B cell (primary cell): ENCODE results near the gene STRADA. TPM values are rescaled to one million over a fixed set of nuclear protein-coding genes. Genes with fewer than 3 reads are reported as not detected.

Experiments
- ATAC-seq: fragments of 200-7000 bp; cut with Tn5 transposase; one replicate; pipeline ENCODE4 v1.10.0; 2021; ENCODE audit warnings: low read depth, mild to moderate bottlenecking, moderate number of reproducible peaks, moderate library complexity
- CTCF ChIA-PET: fragments of 350-600 bp; sonication (Branson Sonifier 250); formaldehyde crosslinking; loops from one replicate; lab custom pipeline; 2021; ENCODE audit warnings: antibody characterized with exemption, inconsistent platforms; lab: Charles Lee
- POLR2A ChIA-PET: fragments of 350-600 bp; sonication (Branson Sonifier 250); formaldehyde crosslinking; loops from one replicate; lab custom pipeline; 2021; ENCODE audit warnings: antibody characterized with exemption; lab: Charles Lee
- DNase-seq: peaks from one replicate; pipeline ENCODE4 v3.0.0; 2013
- H2AFZ ChIP-seq: 2 replicates; pipeline ENCODE4 v1.6.1; 2012; ENCODE audit warnings: mild to moderate bottlenecking, low read depth, low read length; ENCODE audit not compliant: insufficient read depth, poor library complexity, severe bottlenecking
- H3K27ac ChIP-seq, 2 donors: 1 replicate in 1 of 2; 2 replicates in 1 of 2; pipeline ENCODE4 v1.5.1; 2012 to 2013; ENCODE audit warnings: low read length in 2 of 2, mild to moderate bottlenecking in 2 of 2, moderate library complexity in 1 of 2
- H3K27me3 ChIP-seq, 4 experiments: fragments of 200-600 bp in 1 of 4; sonication (generic) in 1 of 4; replicated peaks in 1 of 4; 1 replicate in 2 of 4; 2 replicates in 2 of 4; pipeline versions ENCODE4 v1.6.1 to v1.7.0; 2013 to 2016; ENCODE audit warnings: low read length in 3 of 4, mild to moderate bottlenecking in 2 of 4, mixed read lengths in 1 of 4, moderate library complexity in 1 of 4; ENCODE audit not compliant: insufficient read depth in 4 of 4, control insufficient read depth in 3 of 4; ENCODE audit errors: control extremely low read depth in 1 of 4
- H3K36me3 ChIP-seq, 2 experiments: replicated peaks in 1 of 2; 1 replicate in 1 of 2; 2 replicates in 1 of 2; pipeline versions ENCODE4 v1.6.1 to v1.7.1; 2013; ENCODE audit warnings: low read length in 1 of 2; ENCODE audit not compliant: insufficient read depth in 2 of 2, control insufficient read depth in 1 of 2; ENCODE audit errors: control extremely low read depth in 1 of 2, extremely low read depth in 1 of 2
- H3K4me1 ChIP-seq, 2 donors: fragments of 200-600 bp in 1 of 2; sonication (generic) in 1 of 2; 1 replicate in 1 of 2; 2 replicates in 1 of 2; pipeline versions ENCODE4 v1.5.1 to v1.6.1; 2013 to 2017; ENCODE audit warnings: low read length in 2 of 2; ENCODE audit not compliant: control insufficient read depth in 2 of 2, insufficient read depth in 2 of 2
- H3K4me2 ChIP-seq: replicated peaks from 2 replicates; pipeline ENCODE3; 2012; ENCODE audit warnings: mild to moderate bottlenecking, low read depth, low read length; ENCODE audit not compliant: poor library complexity, severe bottlenecking
- H3K4me3 ChIP-seq, 5 experiments: fragments of 200-600 bp in 1 of 5; sonication (generic) in 1 of 5; 1 replicate in 3 of 5; 2 replicates in 2 of 5; pipeline versions ENCODE4 v1.5.1 to v1.7.0; 2011 to 2016; ENCODE audit warnings: low read length in 4 of 5, mild to moderate bottlenecking in 4 of 5, low read depth in 2 of 5, control low read depth in 1 of 5, moderate library complexity in 1 of 5; ENCODE audit not compliant: insufficient read depth in 1 of 5; ENCODE audit errors: control extremely low read depth in 1 of 5, extremely low read depth in 1 of 5
- H3K79me2 ChIP-seq: fragments of 200-600 bp; sonication (generic); one replicate; pipeline ENCODE4 v1.6.0; 2016; ENCODE audit warnings: low read length; ENCODE audit not compliant: control insufficient read depth, insufficient read depth
- H3K9ac ChIP-seq: fragments of 200-600 bp; sonication (generic); 2 replicates; pipeline ENCODE4 v1.6.1; 2017; ENCODE audit warnings: mild to moderate bottlenecking, low read length, moderate library complexity
- H3K9me3 ChIP-seq, 3 donors: one replicate each; pipeline versions ENCODE4 v1.6.1 to v1.7.1; 2013; ENCODE audit warnings: low read length in 2 of 3; ENCODE audit not compliant: control insufficient read depth in 2 of 3, insufficient read depth in 1 of 3; ENCODE audit errors: control extremely low read depth in 1 of 3
- H4K20me1 ChIP-seq: 2 replicates; pipeline ENCODE4 v1.6.0; 2012; ENCODE audit warnings: mild to moderate bottlenecking, low read length; ENCODE audit not compliant: insufficient read depth, control insufficient read depth, poor library complexity, severe bottlenecking
- H3K27ac Mint-ChIP-seq: one replicate; pipeline ENCODE4 v1.8.0; 2021; ENCODE audit warnings: mixed read lengths
- H3K27me3 Mint-ChIP-seq: one replicate; pipeline ENCODE4 v1.8.0; 2021; ENCODE audit warnings: mixed read lengths
- H3K4me1 Mint-ChIP-seq: one replicate; pipeline ENCODE4 v1.8.0; 2021; ENCODE audit warnings: mixed read lengths
- H3K4me3 Mint-ChIP-seq: one replicate; pipeline ENCODE4 v1.8.0; 2021; ENCODE audit warnings: mixed read lengths
- H3K9me3 Mint-ChIP-seq: one replicate; pipeline ENCODE4 v1.8.0; 2022; ENCODE audit warnings: mixed read lengths; ENCODE audit not compliant: insufficient read depth
- EZH2 ChIP-seq: IDR thresholded peaks from 2 replicates; pipeline ENCODE4 v1.6.1; 2012; ENCODE audit warnings: borderline replicate concordance, low read depth, mild to moderate bottlenecking, moderate library complexity, low read length; ENCODE audit not compliant: insufficient read depth, poor library complexity, severe bottlenecking
- WGBS: methylation state at CpG from one replicate; pipeline ENCODE4 v1.1.5; 2013; ENCODE audit warnings: missing lambda C conversion rate; ENCODE audit not compliant: insufficient coverage; 5-methylcytosine and 5-hydroxymethylcytosine counted together
- intact Hi-C: fragments of 100-400 bp; cut with micrococcal nuclease; formaldehyde crosslinking; loops from one replicate; pipeline ENCODE4 v1.10.0; 2022
- polyA plus RNA-seq: library from polyadenylated mRNA; depleted of rRNA; stranded (reverse); fragments of >200 nt; gene quantifications from 2 replicates; pipeline ENCODE4 v1.2.3, GENCODE V29; 2012
- total RNA-seq, 2 donors: library from RNA; stranded (reverse); fragments of 120-200 nt in 1 of 2; gene quantifications; 1 replicate in 1 of 2; 2 replicates in 1 of 2; pipeline versions ENCODE4 v1.2.3 to v1.2.4, GENCODE V29; 2013 to 2022
- TF ChIP-seq, protein P1 (sequence below): fragments of 200-600 bp; IDR thresholded peaks from one replicate; pipeline ENCODE4 v1.8.0; 2022; ENCODE audit warnings: antibody characterized with exemption, mild to moderate bottlenecking

Gene STRADA
- total and polyA plus RNA-seq, 2 donors (not counting 1 experiment from before 2014, with no cell fraction given), result 48.1 to 93.2 TPM

DNA sequence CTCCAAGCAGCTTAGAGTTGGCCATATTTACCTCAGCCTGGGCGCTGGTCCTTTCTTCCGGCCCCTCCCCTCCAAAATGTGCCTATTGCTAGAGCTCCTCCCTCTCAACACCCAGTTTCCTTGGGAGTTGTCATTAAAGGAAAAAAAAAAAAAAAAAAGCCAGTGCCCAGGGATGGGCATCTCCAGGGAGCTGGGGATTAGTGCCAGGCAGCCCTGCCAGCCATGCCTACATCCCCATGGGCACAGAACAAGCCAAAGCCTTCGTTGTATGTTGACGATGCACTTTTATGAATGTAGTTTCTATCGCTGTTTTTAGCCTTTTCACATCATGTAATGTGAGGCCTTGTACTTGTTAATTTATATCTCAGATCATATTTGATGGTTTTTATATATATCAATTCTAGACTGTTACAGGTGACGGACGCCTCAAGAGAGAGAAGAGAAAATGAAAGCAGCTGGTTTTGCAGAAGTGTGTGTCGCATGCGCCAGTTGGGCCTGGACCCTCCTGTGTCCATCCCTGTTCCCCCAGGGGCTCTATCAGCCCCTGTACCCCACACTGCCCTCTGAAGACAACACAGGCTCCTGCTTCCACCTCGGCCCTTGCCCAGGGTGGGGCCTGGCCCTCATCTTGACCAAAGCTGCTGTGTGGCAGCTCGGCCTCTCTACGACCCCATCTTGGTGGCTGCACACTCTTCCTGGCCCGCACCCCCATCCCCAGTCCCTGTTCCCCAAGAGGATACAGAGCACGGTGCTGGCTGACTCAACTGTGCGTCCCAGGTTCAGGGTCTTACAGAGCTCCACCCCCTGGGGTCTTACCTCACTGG is 46.4 kb downstream of the STRADA start:
- H3K4me3 Mint-ChIP-seq, result peak overlapping the region; percentile 71
- H3K4me1 ChIP-seq, result peaks cover 39 to 47% of the 10 kb centered on the region in 2 donors
- H3K9me3 ChIP-seq, result no peaks in the 10 kb centered on the region
- ChIA-PET CTCF (interaction anchor here (0.6 to 4.0 kb wide), 10 partner anchors 10 to 270 kb away, joined by 3 to 82 read pairs (median 5); partner anchors contain the start of genes CCDC47, DDX42 and MAP3K3), POLR2A (interaction anchor here (0.6 to 10.6 kb wide), 14 partner anchors 10 to 149 kb away, joined by 3 to 113 read pairs (median 6); partner anchors contain the start of genes CCDC47, DDX42 and MAP3K3)
- peaks cover 53% of the 10 kb centered on the region for H3K4me1 Mint-ChIP-seq
- peak overlapping the region in 2 of 5 experiments; percentile 25 to 49 for H3K4me3 ChIP-seq
- no peak for TF ChIP-seq EZH2
- TF ChIP-seq, protein P1, sequence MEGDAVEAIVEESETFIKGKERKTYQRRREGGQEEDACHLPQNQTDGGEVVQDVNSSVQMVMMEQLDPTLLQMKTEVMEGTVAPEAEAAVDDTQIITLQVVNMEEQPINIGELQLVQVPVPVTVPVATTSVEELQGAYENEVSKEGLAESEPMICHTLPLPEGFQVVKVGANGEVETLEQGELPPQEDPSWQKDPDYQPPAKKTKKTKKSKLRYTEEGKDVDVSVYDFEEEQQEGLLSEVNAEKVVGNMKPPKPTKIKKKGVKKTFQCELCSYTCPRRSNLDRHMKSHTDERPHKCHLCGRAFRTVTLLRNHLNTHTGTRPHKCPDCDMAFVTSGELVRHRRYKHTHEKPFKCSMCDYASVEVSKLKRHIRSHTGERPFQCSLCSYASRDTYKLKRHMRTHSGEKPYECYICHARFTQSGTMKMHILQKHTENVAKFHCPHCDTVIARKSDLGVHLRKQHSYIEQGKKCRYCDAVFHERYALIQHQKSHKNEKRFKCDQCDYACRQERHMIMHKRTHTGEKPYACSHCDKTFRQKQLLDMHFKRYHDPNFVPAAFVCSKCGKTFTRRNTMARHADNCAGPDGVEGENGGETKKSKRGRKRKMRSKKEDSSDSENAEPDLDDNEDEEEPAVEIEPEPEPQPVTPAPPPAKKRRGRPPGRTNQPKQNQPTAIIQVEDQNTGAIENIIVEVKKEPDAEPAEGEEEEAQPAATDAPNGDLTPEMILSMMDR, result no peak
- H3K9ac ChIP-seq, result peak overlapping the region; percentile 37
- no peak overlapping the region for H2AFZ ChIP-seq
- peaks cover 34% of the 10 kb centered on the region for H3K79me2 ChIP-seq
- peak overlapping the region; percentile 99 for H3K4me2 ChIP-seq
- peak overlapping the region; percentile 43 to 75 for H3K27ac ChIP-seq
- H3K9me3 Mint-ChIP-seq, result no peaks in the 10 kb centered on the region
- H3K27ac Mint-ChIP-seq, result peak overlapping the region; percentile 91
- H3K36me3 ChIP-seq, result peaks cover 0 to 65% of the 10 kb centered on the region in 2 experiments
- DNase-seq, result peak; percentile 65
- no peaks in the 10 kb centered on the region for H3K27me3 Mint-ChIP-seq
- H3K27me3 ChIP-seq, result no peaks in the 10 kb centered on the region
- ATAC-seq, result no peak
- intact Hi-C loops, result loop anchor here (5.0 kb wide), 2 partner anchors 248 to 268 kb away; partner anchors contain the start of gene CYB561
- 72% methylated on average over 4 of the region's 15 CpGs for WGBS
- peaks cover 51% of the 10 kb centered on the region for H4K20me1 ChIP-seq
